Measurements from ENCODE around the gene SHOC2.

SHOC2 gene

DNA sequence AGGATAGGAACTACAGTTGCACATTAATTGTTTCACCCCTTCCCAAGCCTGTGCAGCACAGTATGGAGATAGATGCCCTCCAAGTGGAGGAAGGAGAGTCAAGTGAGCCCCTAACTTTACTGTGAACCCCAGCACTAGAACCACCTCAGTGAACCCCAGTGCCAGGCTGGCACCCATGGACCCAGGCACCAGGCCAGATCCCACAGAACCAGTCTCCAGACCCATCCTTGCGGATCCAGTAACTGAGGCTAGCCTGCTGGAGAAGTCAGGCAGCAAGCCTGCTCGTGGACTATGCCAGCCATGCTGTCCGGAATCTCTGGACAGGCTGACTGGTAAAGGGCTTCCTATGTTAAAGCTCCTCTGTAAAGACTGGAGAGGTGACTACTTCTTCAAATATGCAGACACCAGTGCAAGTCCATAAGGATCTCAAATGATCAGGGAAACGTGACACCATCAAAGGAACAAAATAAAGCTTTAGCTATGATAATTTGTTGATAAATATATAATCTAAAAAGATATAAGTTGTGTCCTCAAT, 27.7 kb downstream of the SHOC2 start:
- FAIRE-seq = no peak

DNA sequence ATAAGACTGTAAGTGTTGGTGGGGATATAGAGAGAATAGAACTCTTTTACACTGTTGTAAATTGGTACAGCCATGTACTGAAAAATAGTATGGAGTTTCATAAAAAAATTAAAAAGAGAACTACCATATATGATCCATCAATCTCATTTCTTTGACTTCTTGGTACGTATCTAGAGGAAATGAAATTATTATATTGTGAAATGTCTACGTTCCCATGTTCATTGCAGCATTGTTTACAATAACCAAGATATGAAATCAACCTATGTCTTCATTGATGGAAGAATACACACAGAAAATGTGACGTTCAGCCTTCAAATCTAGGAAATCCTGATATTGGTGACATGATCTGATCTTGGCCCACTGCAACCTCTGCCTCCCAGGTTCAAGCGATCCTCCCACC, 32.0 kb downstream of the SHOC2 start:
- FAIRE-seq = no peak

DNA sequence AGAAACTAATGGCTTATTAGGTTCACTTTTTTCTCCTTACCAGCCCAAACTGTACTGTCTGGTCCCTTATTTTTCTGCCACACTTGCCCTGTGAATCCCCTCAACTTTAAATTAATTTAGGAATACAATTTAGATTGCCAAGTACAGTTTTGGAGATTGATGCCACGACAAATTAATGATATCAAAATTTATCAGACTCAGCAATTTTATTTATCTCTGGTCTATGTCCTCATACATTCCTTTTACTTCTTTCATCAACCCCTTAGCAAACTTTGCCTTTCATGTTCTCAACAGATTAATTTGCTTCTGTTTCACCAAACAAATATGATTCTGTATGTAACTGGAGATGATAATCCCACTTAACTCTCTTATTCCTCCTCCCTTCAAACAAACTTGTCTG, 38.2 kb downstream of the SHOC2 start:
- no peak for FAIRE-seq

DNA sequence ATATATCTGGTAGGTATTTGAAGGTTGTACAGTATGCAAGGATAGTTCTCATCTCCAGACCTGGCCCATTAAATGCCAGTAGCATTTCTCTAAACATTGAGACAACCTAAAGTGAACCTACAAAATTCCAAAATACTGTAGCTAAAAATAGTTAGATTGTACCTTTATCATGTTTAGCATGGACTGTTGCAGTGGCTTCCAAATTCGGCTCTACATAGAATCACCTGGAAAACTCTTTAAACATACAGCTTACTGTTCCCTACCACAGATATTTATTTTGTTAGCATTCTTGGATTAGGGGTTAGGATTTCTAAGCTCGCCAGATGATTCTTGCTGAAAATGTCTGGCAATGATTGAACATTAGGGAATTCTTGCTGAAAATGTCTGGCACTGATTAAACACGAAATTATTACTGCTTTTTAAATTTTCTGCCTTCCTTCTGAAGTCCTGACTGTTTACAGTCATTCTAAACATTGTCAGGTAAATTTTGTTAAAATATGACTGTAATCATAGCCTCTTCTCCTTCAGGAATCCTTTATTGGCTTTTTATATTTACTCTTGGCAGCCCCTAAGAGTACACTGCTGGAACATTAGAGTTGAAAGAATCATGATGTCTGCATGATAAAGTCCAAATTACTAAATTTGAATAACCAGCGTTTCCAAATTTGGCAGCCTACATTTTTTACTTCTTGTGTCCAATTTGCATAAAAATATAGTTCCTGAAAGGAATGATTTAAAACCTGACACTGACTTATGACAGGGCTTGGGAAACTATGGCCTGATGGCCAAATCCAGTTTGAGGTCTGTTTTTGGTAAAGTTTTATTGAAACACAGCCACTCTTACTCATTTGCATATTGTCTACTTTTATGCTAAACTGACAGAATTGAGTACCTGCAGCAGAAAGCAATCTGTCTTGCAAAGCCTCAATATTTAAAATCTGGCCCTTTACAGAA, 40.3 kb downstream of the SHOC2 start:
- no peak for FAIRE-seq

DNA sequence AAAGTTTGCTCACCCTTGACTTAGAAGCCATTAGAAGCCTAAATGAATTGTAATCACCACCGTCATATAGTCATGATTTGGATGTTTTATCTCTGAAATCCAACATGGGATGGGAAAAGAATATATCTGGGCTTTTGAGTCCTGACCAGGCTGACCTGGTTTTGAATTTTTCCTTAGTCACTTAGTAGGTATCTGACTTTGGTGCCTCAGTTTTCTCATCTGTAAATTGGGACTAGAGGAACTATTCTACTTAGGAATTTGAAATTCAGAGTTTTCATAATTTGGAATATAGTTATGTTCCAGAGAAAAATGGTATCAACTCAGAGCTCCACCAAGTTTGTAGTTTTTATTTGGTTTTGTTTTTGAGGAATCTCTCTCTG, 40.9 kb downstream of the SHOC2 start:
- FAIRE-seq = no peak

DNA sequence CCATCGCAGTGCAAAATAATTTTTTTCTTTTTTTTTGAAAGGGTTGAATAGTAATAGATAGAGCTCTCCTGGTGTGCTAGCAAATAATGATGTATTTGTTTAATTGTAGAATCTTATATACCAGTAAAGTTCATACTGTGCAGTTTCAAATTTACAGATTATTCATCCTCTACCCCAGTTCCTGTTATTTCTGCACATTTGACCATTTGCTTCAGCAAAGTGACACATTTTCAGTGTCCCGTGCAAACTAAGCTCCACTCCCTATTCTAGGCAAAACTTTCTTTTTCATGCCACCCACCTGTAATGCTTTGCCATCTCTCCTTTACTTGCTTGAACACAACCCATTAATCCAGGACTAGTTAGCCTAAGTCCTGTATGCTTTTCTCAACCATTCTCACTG, 43.0 kb downstream of the SHOC2 start:
- FAIRE-seq = no peak

GRCh38 chr10:110963162-110963561, 43.8 kb downstream of the SHOC2 start:
- FAIRE-seq = no peak

DNA sequence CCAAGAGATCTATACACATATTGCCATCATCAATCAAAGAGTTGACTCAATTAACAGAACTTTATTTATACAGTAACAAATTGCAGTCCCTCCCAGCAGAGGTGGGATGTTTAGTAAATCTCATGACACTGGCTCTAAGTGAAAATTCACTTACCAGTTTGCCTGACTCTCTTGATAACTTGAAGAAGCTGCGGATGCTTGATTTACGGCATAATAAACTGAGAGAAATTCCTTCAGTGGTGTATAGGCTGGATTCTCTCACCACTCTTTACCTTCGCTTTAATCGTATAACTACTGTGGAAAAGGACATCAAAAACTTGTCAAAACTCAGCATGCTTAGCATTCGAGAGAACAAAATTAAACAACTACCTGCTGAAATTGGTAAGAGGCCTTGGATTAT, 45.3 kb downstream of the SHOC2 start:
- no peak for FAIRE-seq

GRCh38 chr10:110965216-110965615, 45.8 kb downstream of the SHOC2 start:
- no peak for FAIRE-seq

DNA sequence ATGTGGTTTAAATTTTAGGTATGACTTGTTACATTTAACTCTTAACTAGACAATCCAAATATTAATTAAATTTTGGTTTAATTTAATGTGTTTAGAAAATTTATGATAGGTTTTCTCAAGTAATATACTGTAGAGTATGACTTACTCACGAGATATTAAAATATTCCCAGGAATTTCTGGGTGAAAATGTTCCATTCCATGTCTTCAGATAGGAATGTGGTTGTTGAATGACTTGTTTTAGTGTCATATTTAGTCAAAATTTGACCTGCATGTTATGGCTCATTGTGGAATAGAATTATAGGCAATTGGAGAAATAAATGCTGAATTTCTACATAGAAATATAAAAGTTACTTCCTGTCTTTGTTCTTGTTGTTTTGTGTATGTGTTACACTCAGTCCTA, 46.7 kb downstream of the SHOC2 start:
- no peak for FAIRE-seq

DNA sequence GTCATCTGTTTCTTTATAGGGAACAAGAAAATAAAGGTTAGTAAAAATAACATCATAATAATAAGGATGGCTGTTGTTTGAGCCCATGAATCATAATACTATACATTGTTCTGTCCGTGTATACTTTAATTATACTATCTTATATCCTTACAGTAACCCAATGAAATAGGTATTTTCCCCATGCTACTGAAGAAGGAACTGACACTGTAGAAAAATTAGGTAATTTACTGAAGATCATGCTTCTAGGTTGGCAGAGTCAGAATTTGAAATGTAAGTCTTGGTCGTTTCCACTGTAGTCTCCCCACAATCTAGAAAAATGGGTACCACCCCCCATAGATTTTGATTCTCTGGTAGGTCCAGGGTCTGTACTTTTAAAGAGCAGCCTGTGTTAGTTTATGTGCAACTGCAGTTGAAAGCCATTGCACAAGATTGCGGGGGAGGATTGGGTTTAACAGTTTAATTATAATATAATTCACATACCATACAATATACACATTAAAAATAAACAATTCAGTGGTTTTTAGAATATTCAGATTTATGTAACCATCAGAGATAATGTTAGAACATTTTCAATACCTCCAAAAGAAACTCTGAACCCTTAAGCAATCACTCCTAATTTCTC, 47.7 kb downstream of the SHOC2 start:
- FAIRE-seq = no peak

DNA sequence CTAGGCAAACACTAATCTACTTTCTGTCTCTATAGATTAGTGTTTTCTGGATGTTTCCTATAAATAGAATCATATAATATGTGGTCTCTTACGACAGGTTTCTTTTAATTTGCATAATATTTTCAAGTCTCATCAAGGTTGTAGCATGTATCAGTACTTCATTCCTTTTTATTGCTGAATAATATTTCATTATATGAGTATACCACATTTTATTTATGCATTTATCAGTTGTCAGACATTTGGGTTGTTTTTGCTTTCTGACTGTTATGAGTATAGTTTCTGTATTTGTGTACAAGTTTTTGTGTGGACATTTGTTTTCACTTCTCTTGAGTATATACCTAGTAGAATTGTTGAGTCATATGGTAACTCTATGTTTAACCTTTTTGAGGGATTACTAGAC, 48.2 kb downstream of the SHOC2 start:
- no peak for FAIRE-seq

GRCh38 chr10:110969183-110969582, 49.8 kb downstream of the SHOC2 start:
- no peak for FAIRE-seq

- no peak for FAIRE-seq
Measured at GRCh38 chr10:110971638-110972037, 52.2 kb downstream of the SHOC2 start.

- FAIRE-seq = no peak
Measured at GRCh38 chr10:110972231-110973134, 53.1 kb downstream of the SHOC2 start.

- FAIRE-seq = no peak
Measured at GRCh38 chr10:110973400-110973799, 54.0 kb downstream of the SHOC2 start.

GRCh38 chr10:110976577-110976976, 57.2 kb downstream of the SHOC2 start:
- no peak for FAIRE-seq

DNA sequence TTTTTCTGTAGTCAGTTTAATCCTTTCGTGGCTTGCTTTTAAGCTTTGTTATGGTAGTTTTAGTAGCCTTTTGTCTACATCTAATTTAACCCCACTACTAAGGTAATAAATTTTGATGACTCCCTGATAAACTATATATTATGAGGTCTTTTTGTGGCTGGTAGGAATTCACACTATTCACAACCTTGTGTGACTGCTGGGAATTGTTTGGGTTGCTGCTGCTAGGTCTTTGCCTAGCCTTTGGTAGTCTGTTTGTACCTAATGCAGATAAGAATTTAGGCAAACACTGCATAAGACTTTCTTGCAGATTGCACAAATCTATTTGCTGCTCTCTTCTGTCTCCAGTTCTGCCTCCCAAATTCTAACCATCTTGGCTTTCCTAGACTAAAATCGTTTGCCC, 58.3 kb downstream of the SHOC2 start:
- no peak for FAIRE-seq

- FAIRE-seq = no peak
Measured at GRCh38 chr10:110978204-110978603, 58.8 kb downstream of the SHOC2 start.

DNA sequence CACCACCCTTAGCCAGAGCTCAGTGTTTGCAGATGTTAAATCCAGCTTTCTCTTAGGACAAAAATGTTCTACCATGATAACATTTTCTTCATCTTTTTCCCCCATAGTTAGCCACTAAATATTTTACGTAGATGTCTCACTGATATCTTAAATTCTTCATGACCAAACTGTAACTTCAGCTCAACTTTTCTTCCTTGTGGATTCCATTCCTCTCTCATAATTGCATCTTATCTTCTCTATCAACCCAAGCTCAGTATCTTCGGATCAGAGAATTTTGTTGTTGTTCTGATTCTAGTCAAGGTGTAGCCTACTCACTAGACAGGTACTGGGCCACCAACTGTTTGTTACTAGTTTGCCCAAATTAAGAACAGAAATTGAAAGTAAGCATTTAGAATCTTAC, 60.2 kb downstream of the SHOC2 start:
- FAIRE-seq = no peak

DNA sequence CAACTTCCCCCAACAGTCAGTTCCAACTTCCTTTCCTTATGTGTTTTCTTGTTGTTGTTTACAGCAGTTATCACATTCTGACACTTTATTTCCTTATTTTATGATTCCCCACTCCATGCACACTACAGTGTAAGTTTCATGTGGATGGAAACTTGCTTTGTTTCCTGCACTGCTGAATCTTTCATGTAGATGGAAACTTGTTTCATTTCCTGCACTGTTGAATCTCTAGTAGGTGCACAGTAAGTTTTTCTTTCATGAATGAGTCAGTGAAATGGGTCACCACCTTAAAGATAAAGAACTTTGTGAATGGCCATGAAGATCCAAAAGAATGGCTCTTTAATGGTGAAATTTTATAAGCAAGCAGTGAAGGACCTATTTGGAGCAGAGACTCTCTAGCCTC, 61.4 kb downstream of the SHOC2 start:
- no peak for FAIRE-seq

GRCh38 chr10:110983466-110983865, 64.1 kb downstream of the SHOC2 start:
- no peak for FAIRE-seq
